Endothelial cell of umbilical vein (primary cell): ENCODE results near the gene RGPD4. TPM values are rescaled to one million over a fixed set of nuclear protein-coding genes. Genes with fewer than 3 reads are reported as not detected.

Experiments used
- BruUV-seq: library from RNA; stranded (reverse); fragments of 400-500 nt; replicated peaks from 2 replicates; lab custom pipeline; 2021; lab: Mats Ljungman, UMichigan
- CTCF ChIA-PET: fragments of 300-600, 350-600 bp; sonication (Branson Sonifier 250); formaldehyde crosslinking; loops from one replicate; lab custom pipeline; 2021; ENCODE audit warnings: antibody characterized with exemption, inconsistent platforms; lab: Charles Lee
- POLR2A ChIA-PET: fragments of 300-600, 350-600 bp; sonication (Branson Sonifier 250); formaldehyde crosslinking; loops from one replicate; lab custom pipeline; 2021; ENCODE audit warnings: antibody characterized with exemption, inconsistent platforms; lab: Charles Lee
- DNase-seq: peaks from one replicate; pipeline ENCODE4 v3.0.0-alpha.2; 2011; ENCODE audit warnings: low read depth, low spot score
- FAIRE-seq: peaks from 2 replicates; lab custom pipeline; 2011; peaks lifted over from hg19 to GRCh38; lab: Jason Lieb, UNC
- H2AFZ ChIP-seq: 2 replicates; pipeline ENCODE4 v1.6.0; 2012; ENCODE audit warnings: low read depth, low read length, control low read depth, inconsistent platforms
- H3K27ac ChIP-seq: 2 replicates; pipeline ENCODE4 v1.5.1; 2011; ENCODE audit warnings: low read depth, mild to moderate bottlenecking, control low read depth, low read length, moderate library complexity; ENCODE audit not compliant: insufficient read depth
- H3K27me3 ChIP-seq, 2 experiments: 2 replicates each; pipeline versions ENCODE4 v1.6.0 to v1.6.1; 2011; ENCODE audit warnings: low read length in 2 of 2, mixed read lengths in 1 of 2; ENCODE audit not compliant: control insufficient read depth in 2 of 2, insufficient read depth in 2 of 2
- H3K36me3 ChIP-seq, 2 experiments: 2 replicates in 1 of 2; 3 replicates in 1 of 2; pipeline ENCODE4 v1.5.1; 2011; ENCODE audit warnings: low read length in 2 of 2, mild to moderate bottlenecking in 1 of 2, moderate library complexity in 1 of 2; ENCODE audit not compliant: control insufficient read depth in 2 of 2, insufficient read depth in 2 of 2; ENCODE audit errors: extremely low read depth in 1 of 2
- H3K4me1 ChIP-seq: 3 replicates; pipeline ENCODE4 v1.5.1; 2011; ENCODE audit warnings: mild to moderate bottlenecking, low read length; ENCODE audit not compliant: control insufficient read depth, insufficient read depth; ENCODE audit errors: extremely low read depth
- H3K4me2 ChIP-seq: 2 replicates; pipeline ENCODE4 v1.6.1; 2011; ENCODE audit warnings: low read length, control low read depth, mixed read lengths; ENCODE audit not compliant: insufficient read depth
- H3K4me3 ChIP-seq, 3 experiments: fragments of 200-600 bp in 1 of 3; sonication (generic), shearing (Covaris generic) in 1 of 3; replicated peaks in 1 of 3; 2 replicates each; pipeline ENCODE4 v1.5.1; 2011 to 2016; ENCODE audit warnings: control low read depth in 3 of 3, low read length in 3 of 3, mild to moderate bottlenecking in 2 of 3, inconsistent platforms in 1 of 3, low read depth in 1 of 3, moderate library complexity in 1 of 3; ENCODE audit not compliant: insufficient read depth in 1 of 3
- H3K79me2 ChIP-seq: 2 replicates; pipeline ENCODE4 v1.6.0; 2012; ENCODE audit warnings: low read length, inconsistent platforms; ENCODE audit not compliant: control insufficient read depth, insufficient read depth
- H3K9ac ChIP-seq: replicated peaks from 2 replicates; pipeline ENCODE3; 2011; ENCODE audit warnings: low read length, control low read depth; ENCODE audit not compliant: insufficient read depth; ENCODE audit errors: extremely low read depth
- H3K9me1 ChIP-seq: replicated peaks from 3 replicates; pipeline ENCODE4 v1.6.0; 2011; ENCODE audit warnings: mild to moderate bottlenecking, low read length; ENCODE audit not compliant: control insufficient read depth, insufficient read depth; ENCODE audit errors: extremely low read depth
- H3K9me3 ChIP-seq: replicated peaks from 2 replicates; pipeline ENCODE4 v1.5.1; 2012; ENCODE audit warnings: low read length, inconsistent platforms; ENCODE audit not compliant: control insufficient read depth, insufficient read depth
- H4K20me1 ChIP-seq: replicated peaks from 2 replicates; pipeline ENCODE3; 2011; ENCODE audit warnings: mild to moderate bottlenecking, low read length; ENCODE audit not compliant: control insufficient read depth, insufficient read depth; ENCODE audit errors: extremely low read depth
- EZH2 ChIP-seq: IDR thresholded peaks from 2 replicates; pipeline ENCODE4 v1.6.1; 2012; ENCODE audit warnings: borderline replicate concordance, low read depth, mild to moderate bottlenecking, moderate library complexity, low read length, inconsistent platforms; ENCODE audit not compliant: severe bottlenecking
- FOS ChIP-seq: IDR thresholded peaks from 2 replicates; pipeline ENCODE4 v1.6.1; 2011; ENCODE audit warnings: mild to moderate bottlenecking, low read length, moderate library complexity, borderline replicate concordance; ENCODE audit not compliant: insufficient read depth
- GATA2 ChIP-seq: IDR thresholded peaks from 2 replicates; pipeline ENCODE4 v1.7.0; 2011; ENCODE audit warnings: low read depth, mild to moderate bottlenecking, moderate library complexity, mixed read lengths, low read length; ENCODE audit not compliant: insufficient read length, insufficient read depth
- JUN ChIP-seq: IDR thresholded peaks from 2 replicates; pipeline ENCODE4 v1.6.1; 2011; ENCODE audit warnings: borderline replicate concordance, low read depth; ENCODE audit not compliant: insufficient read length, insufficient read depth
- MYC ChIP-seq: IDR thresholded peaks from one replicate; pipeline ENCODE4 v1.6.1; 2011; ENCODE audit warnings: mild to moderate bottlenecking, low read depth, low read length
- POLR2A ChIP-seq: IDR thresholded peaks from 2 replicates; pipeline ENCODE4 v1.6.1; 2012; ENCODE audit warnings: low read depth, mild to moderate bottlenecking, control low read depth, low read length
- POLR2AphosphoS5 ChIP-seq: IDR thresholded peaks from 2 replicates; pipeline ENCODE4 v1.6.1; 2012; ENCODE audit warnings: low read depth, mild to moderate bottlenecking, control low read depth, low read length, moderate library complexity; ENCODE audit not compliant: insufficient read depth
- dilution Hi-C: fragments of 300-500 bp; cut with MboI; formaldehyde crosslinking; loops from one replicate; pipeline ENCODE4 v1.15.0; 2019; ENCODE audit warnings: low sequenced_read_pairs; ENCODE audit not compliant: extremely low pct_ligation_motif_present
- intact Hi-C: fragments of 100-400 bp; cut with micrococcal nuclease; formaldehyde crosslinking; loops from one replicate; pipeline ENCODE4 v1.10.0; 2022
- polyA plus RNA-seq, 4 experiments: library from polyadenylated mRNA; depleted of rRNA in 3 of 4; stranded (reverse) in 3 of 4; unstranded in 1 of 4; fragments of >200 nt; gene quantifications; 2 replicates each; pipeline versions ENCODE4 v1.2.1 to v1.2.3, GENCODE V29; 2011 to 2012; ENCODE audit warnings: missing spikeins in 1 of 4
- total RNA-seq: library from RNA; stranded (reverse); gene quantifications from 2 replicates; pipeline ENCODE4 v1.2.3, GENCODE V29; 2021
- TF ChIP-seq, protein P1 (sequence below): IDR thresholded peaks from 2 replicates; pipeline ENCODE4 v1.6.1; 2011; ENCODE audit not compliant: insufficient read depth, insufficient read length
- TF ChIP-seq, protein P2 (sequence below), 2 donors: IDR thresholded peaks; 1 replicate in 1 of 2; 2 replicates in 1 of 2; pipeline ENCODE4 v1.5.1; 2011; ENCODE audit warnings: low read length in 2 of 2, mild to moderate bottlenecking in 2 of 2, moderate library complexity in 2 of 2, control low read depth in 1 of 2, inconsistent platforms in 1 of 2, low read depth in 1 of 2; ENCODE audit not compliant: insufficient read depth in 1 of 2; ENCODE audit errors: extremely low read depth in 1 of 2

RGPD4 gene
- total and polyA plus RNA-seq, 2 donors (not counting 3 experiments of a cell fraction or from before 2014, with no cell fraction given): not detected

DNA sequence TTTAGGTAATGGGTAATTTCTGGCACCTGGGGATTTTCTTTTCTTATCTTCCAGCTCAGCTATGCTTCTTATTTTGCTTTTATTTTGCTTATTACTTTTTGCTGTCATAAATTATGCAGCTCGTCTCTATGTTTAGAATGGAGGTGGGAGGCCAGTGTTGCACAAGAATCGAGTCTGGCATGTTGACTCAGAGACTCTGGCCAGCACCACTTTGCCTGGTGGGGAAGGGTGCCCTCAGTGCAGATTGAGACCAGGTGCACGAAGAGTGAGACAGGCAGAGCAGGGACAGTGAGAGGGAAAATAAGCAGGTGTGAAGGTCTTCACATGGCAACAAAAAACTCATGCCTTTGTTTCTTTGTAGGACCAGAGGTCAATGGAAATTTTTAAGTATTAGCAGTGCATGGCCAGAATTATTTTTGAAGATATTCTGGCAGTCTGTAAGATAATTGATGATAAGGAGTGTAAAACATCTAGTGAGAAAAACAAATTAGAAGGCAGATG, 100.4 kb downstream of the RGPD4 start:
- Histone ChIP-seq H4K20me1 (no peaks in the 10 kb centered on the region), H3K9me1 (no peaks in the 10 kb centered on the region), H3K9ac (no peak overlapping the region), H2AFZ (no peak overlapping the region), H3K9me3 (no peaks in the 10 kb centered on the region), H3K79me2 (no peaks in the 10 kb centered on the region), H3K27me3 (no peaks in the 10 kb centered on the region), H3K36me3 (no peaks in the 10 kb centered on the region), H3K4me3 (no peak overlapping the region), H3K4me1 (no peaks in the 10 kb centered on the region), H3K4me2 (no peak overlapping the region), H3K27ac (no peak overlapping the region)
- no TSS peak for BruUV-seq
- ChIA-PET POLR2A (no interaction called here), CTCF (no interaction called here)
- dilution Hi-C loops: no loop called here
- FAIRE-seq (no peak), DNase-seq (no peak)
- intact Hi-C loops: no loop called here
- TF ChIP-seq JUN: no peak
- no peak for TF ChIP-seq EZH2
- TF ChIP-seq, protein P1, sequence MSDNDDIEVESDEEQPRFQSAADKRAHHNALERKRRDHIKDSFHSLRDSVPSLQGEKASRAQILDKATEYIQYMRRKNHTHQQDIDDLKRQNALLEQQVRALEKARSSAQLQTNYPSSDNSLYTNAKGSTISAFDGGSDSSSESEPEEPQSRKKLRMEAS: no peak
- no peak for TF ChIP-seq POLR2AphosphoS5
- no peak for TF ChIP-seq MYC
- no peak for TF ChIP-seq POLR2A
- no peak for TF ChIP-seq GATA2
- no peak for TF ChIP-seq FOS
- TF ChIP-seq, protein P2, sequence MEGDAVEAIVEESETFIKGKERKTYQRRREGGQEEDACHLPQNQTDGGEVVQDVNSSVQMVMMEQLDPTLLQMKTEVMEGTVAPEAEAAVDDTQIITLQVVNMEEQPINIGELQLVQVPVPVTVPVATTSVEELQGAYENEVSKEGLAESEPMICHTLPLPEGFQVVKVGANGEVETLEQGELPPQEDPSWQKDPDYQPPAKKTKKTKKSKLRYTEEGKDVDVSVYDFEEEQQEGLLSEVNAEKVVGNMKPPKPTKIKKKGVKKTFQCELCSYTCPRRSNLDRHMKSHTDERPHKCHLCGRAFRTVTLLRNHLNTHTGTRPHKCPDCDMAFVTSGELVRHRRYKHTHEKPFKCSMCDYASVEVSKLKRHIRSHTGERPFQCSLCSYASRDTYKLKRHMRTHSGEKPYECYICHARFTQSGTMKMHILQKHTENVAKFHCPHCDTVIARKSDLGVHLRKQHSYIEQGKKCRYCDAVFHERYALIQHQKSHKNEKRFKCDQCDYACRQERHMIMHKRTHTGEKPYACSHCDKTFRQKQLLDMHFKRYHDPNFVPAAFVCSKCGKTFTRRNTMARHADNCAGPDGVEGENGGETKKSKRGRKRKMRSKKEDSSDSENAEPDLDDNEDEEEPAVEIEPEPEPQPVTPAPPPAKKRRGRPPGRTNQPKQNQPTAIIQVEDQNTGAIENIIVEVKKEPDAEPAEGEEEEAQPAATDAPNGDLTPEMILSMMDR (IDR thresholded peaks at IDR 0.05; ENCODE audit: extremely low read depth in 1 of 2, insufficient read depth in 1 of 2, low read depth in 1 of 2, low read length in 2 of 2): no peak
